ENCODE results near the gene CYBA.

- TF ChIP-seq CTCF (IDR thresholded peaks at IDR 0.05) (no peak), ZFX (IDR thresholded peaks at IDR 0.05; ENCODE audit: borderline replicate concordance) (no peak)
Observed at GRCh38 chr16:88618956-88619667, 31.7 kb downstream of the CYBA start.
